ENCODE results near the gene RAB11FIP4.

Gene RAB11FIP4

GRCh38 chr17:31373150-31374093 lies 18.1 kb upstream of the RAB11FIP4 start:
- no peak overlapping the region for H3K4me3 ChIP-seq (ENCODE audit: low read depth in 1 of 2, low read length in 2 of 2)
- no peaks in the 10 kb centered on the region for H4K20me1 ChIP-seq (ENCODE audit: insufficient read depth, low read length)
- H3K4me1 ChIP-seq (ENCODE audit: insufficient read depth, low read length) = no peaks in the 10 kb centered on the region
- no peaks in the 10 kb centered on the region for H3K27me3 ChIP-seq (ENCODE audit: insufficient read depth, low read length, poor library complexity)
- peaks cover 39% of the 10 kb centered on the region for H3K36me3 ChIP-seq (ENCODE audit: insufficient read depth, low read length)
- ATAC-seq (ENCODE audit: insufficient read depth, low read depth) (peak; percentile 85), DNase-seq (peak; percentile 30)
- H3K79me2 ChIP-seq (ENCODE audit: insufficient read depth, low read length) = no peaks in the 10 kb centered on the region
- H3K9me3 ChIP-seq (ENCODE audit: insufficient read depth, low read length, severe bottlenecking) = no peaks in the 10 kb centered on the region
- H2AFZ ChIP-seq (ENCODE audit: low read depth, low read length) = no peak overlapping the region
- no peak overlapping the region for H3K4me2 ChIP-seq (ENCODE audit: insufficient read depth, low read length)
- TF ChIP-seq CTCF (IDR thresholded peaks at IDR 0.05; ENCODE audit: borderline replicate concordance, extremely low read depth, low read length, poor library complexity, severe bottlenecking) (peak; percentile 77), EZH2 (IDR thresholded peaks at IDR 0.05; ENCODE audit: borderline replicate concordance, low read depth, low read length, severe bottlenecking) (no peak)
- no peak overlapping the region for H3K27ac ChIP-seq (ENCODE audit: low read length)
- no peak overlapping the region for H3K9ac ChIP-seq (ENCODE audit: low read depth, low read length)

- no peak for ATAC-seq (ENCODE audit: insufficient read depth, low read depth)
- Histone ChIP-seq H3K4me2 (ENCODE audit: insufficient read depth, low read length) (no peak overlapping the region), H3K9ac (ENCODE audit: low read depth, low read length) (no peak overlapping the region), H3K9me3 (ENCODE audit: insufficient read depth, low read length, severe bottlenecking) (no peaks in the 10 kb centered on the region), H4K20me1 (ENCODE audit: insufficient read depth, low read length) (no peaks in the 10 kb centered on the region), H3K4me3 (ENCODE audit: low read depth in 1 of 2, low read length in 2 of 2) (no peak overlapping the region), H3K36me3 (ENCODE audit: insufficient read depth, low read length) (peaks cover 40% of the 10 kb centered on the region), H3K79me2 (ENCODE audit: insufficient read depth, low read length) (no peaks in the 10 kb centered on the region), H2AFZ (ENCODE audit: low read depth, low read length) (no peak overlapping the region), H3K27me3 (ENCODE audit: insufficient read depth, low read length, poor library complexity) (no peaks in the 10 kb centered on the region), H3K4me1 (ENCODE audit: insufficient read depth, low read length) (no peaks in the 10 kb centered on the region), H3K27ac (ENCODE audit: low read length) (no peak overlapping the region)
- TF ChIP-seq EZH2 (IDR thresholded peaks at IDR 0.05; ENCODE audit: borderline replicate concordance, low read depth, low read length, severe bottlenecking) (no peak), CTCF (IDR thresholded peaks at IDR 0.05; ENCODE audit: borderline replicate concordance, extremely low read depth, low read length, poor library complexity, severe bottlenecking) (no peak)
- DNase-seq = no peak
Observed at GRCh38 chr17:31374094-31374447, 17.4 kb upstream of the RAB11FIP4 start.

GRCh38 chr17:31374503-31374902 lies 17.0 kb upstream of the RAB11FIP4 start:
- Histone ChIP-seq H3K36me3 (ENCODE audit: insufficient read depth, low read length) (peaks cover 38% of the 10 kb centered on the region), H3K4me2 (ENCODE audit: insufficient read depth, low read length) (no peak overlapping the region), H3K27ac (ENCODE audit: low read length) (no peak overlapping the region), H4K20me1 (ENCODE audit: insufficient read depth, low read length) (no peaks in the 10 kb centered on the region), H3K79me2 (ENCODE audit: insufficient read depth, low read length) (no peaks in the 10 kb centered on the region), H3K27me3 (ENCODE audit: insufficient read depth, low read length, poor library complexity) (no peaks in the 10 kb centered on the region), H3K9me3 (ENCODE audit: insufficient read depth, low read length, severe bottlenecking) (no peaks in the 10 kb centered on the region), H3K9ac (ENCODE audit: low read depth, low read length) (no peak overlapping the region), H2AFZ (ENCODE audit: low read depth, low read length) (no peak overlapping the region), H3K4me3 (ENCODE audit: low read depth in 1 of 2, low read length in 2 of 2) (no peak overlapping the region), H3K4me1 (ENCODE audit: insufficient read depth, low read length) (no peaks in the 10 kb centered on the region)
- TF ChIP-seq EZH2 (IDR thresholded peaks at IDR 0.05; ENCODE audit: borderline replicate concordance, low read depth, low read length, severe bottlenecking) (no peak), CTCF (IDR thresholded peaks at IDR 0.05; ENCODE audit: borderline replicate concordance, extremely low read depth, low read length, poor library complexity, severe bottlenecking) (no peak)
- ATAC-seq (ENCODE audit: insufficient read depth, low read depth) = no peak
- DNase-seq = no peak
